ENCODE measurements around the gene PKP4.

DNA sequence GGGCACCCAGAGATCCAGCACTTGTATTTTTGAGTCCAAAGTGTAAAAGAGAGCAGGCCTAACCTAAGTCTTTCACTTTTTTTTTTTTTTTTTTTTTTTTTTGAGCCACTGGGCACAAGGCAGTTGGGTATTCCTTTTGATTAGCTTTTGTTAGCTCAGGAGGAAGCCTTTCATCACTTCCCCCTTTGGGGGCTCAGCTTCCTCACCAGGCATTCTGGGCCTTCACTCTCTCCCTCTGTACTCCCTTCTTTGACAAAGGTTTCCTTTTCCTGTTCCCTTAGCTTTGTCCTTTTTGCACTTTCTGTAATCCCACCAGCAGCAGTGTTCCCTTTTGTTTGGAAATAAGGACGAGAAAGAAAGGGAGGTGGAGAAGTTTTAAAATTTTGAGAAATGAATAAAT, 88.2 kb downstream of the PKP4 start:
- TF ChIP-seq CTCF (IDR thresholded peaks at IDR 0.05) (no peak), POLR2AphosphoS5 (IDR thresholded peaks at IDR 0.05) (no peak)
